Mucosa of stomach (tissue), 1 donor: Measurements from ENCODE around the gene ZNF33B.
A peak's percentile ranks its signal among the peaks of the same experiment; 100 is the strongest.

Experiments
- H3K27me3 ChIP-seq: one replicate; pipeline ENCODE4 v1.7.0; 2013; ENCODE audit warnings: mild to moderate bottlenecking, low read length; ENCODE audit not compliant: control insufficient read depth, insufficient read depth
- H3K36me3 ChIP-seq: one replicate; pipeline ENCODE4 v1.7.0; 2013; ENCODE audit warnings: low read length; ENCODE audit not compliant: control insufficient read depth, insufficient read depth
- H3K4me1 ChIP-seq: one replicate; pipeline ENCODE4 v1.7.0; 2013; ENCODE audit warnings: mild to moderate bottlenecking, low read length; ENCODE audit not compliant: control insufficient read depth, insufficient read depth
- H3K4me3 ChIP-seq: one replicate; pipeline ENCODE4 v1.7.0; 2013; ENCODE audit warnings: low read length
- H3K9ac ChIP-seq: one replicate; pipeline ENCODE4 v1.7.0; 2013; ENCODE audit warnings: mild to moderate bottlenecking, low read length, moderate library complexity
- H3K9me3 ChIP-seq: one replicate; pipeline ENCODE4 v1.7.0; 2013; ENCODE audit warnings: mild to moderate bottlenecking, low read length, moderate library complexity; ENCODE audit not compliant: control insufficient read depth
- donor health status: Pancreatic carcinoma.

Gene ZNF33B

DNA sequence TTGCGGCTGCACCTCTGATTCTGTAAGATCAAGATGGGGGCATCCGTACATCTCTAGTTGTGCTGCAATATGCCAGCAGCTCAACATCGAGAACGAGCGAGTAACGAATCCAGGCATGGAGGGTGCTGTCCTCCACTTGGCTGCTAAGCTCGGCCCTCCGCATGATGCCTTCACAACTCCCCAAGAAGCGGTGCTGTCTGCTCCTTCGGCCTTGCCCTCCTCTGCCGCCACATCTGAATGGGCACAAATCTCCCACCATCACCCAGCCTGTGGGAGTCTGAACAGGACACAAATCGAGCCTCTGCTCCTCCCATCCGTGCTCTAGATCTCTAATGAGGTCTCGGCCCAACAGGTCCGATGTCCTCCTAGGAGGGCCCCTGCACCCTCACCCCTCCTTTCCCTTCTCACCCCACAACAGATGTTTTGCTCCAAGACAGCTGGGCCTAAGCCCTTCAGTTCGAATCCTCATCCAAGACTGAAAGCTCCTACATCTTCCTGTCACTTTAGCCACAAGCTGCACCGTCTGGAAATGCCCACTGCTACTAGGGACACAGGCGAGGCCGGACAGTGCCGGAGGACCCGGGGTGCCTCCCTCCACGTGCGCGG lies 86.7 kb downstream of the ZNF33B start:
- Histone ChIP-seq H3K9me3 (no peaks in the 10 kb centered on the region), H3K4me3 (peak overlapping the region; percentile 68), H3K4me1 (peaks cover under 1% of the 10 kb centered on the region), H3K36me3 (no peaks in the 10 kb centered on the region), H3K9ac (peak overlapping the region; percentile 72), H3K27me3 (no peaks in the 10 kb centered on the region)

- H3K9me3 ChIP-seq, result no peaks in the 10 kb centered on the region
- H3K36me3 ChIP-seq, result no peaks in the 10 kb centered on the region
- H3K4me3 ChIP-seq, result no peak overlapping the region
- no peaks in the 10 kb centered on the region for H3K27me3 ChIP-seq
- no peaks in the 10 kb centered on the region for H3K4me1 ChIP-seq
- H3K9ac ChIP-seq, result no peak overlapping the region
These were observed 88.5 kb downstream of the ZNF33B start for GRCh38 chr10:42549851-42550250.

- no peaks in the 10 kb centered on the region for H3K27me3 ChIP-seq
- H3K4me1 ChIP-seq, result no peaks in the 10 kb centered on the region
- no peaks in the 10 kb centered on the region for H3K9me3 ChIP-seq
- no peak overlapping the region for H3K4me3 ChIP-seq
- no peaks in the 10 kb centered on the region for H3K36me3 ChIP-seq
- no peak overlapping the region for H3K9ac ChIP-seq
These were observed 90.1 kb downstream of the ZNF33B start for GRCh38 chr10:42548254-42548653.

DNA sequence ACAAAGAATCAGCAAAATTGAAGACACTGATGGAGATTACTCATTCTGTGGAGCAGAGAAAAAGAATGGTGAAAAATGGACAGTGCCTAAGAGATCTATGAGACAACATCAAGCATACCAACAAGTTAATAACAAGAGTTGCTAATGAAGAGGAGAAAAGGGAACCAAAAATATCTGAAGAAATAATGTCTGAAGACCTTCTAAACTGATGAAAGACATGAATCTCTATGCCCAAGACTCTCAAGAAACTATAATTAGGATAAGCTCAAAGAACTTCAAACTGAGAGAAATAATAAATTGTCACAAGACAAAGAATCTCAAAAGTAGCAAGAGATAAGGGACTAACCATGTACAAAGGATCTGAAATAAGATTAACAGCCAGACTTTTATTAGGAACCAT lies 93.4 kb downstream of the ZNF33B start:
- Histone ChIP-seq H3K36me3 (peaks cover under 1% of the 10 kb centered on the region), H3K9me3 (no peaks in the 10 kb centered on the region), H3K4me1 (no peaks in the 10 kb centered on the region), H3K9ac (no peak overlapping the region), H3K4me3 (no peak overlapping the region), H3K27me3 (no peaks in the 10 kb centered on the region)

- Histone ChIP-seq H3K27me3 (no peaks in the 10 kb centered on the region), H3K9ac (no peak overlapping the region), H3K36me3 (peaks cover 8% of the 10 kb centered on the region), H3K4me3 (no peak overlapping the region), H3K4me1 (no peaks in the 10 kb centered on the region), H3K9me3 (no peaks in the 10 kb centered on the region)
These were observed 94.5 kb downstream of the ZNF33B start for GRCh38 chr10:42543840-42544372.
